Thyroid gland (tissue), 4 donors: ENCODE data around the gene TMEM11. TPM values are rescaled to one million over a fixed set of nuclear protein-coding genes. Genes with fewer than 3 reads are reported as not detected.

Source experiments
- DNase-seq, 2 donors: peaks; one replicate each; pipeline ENCODE4 v3.0.0-alpha.2; 2019
- H3K27ac ChIP-seq, 3 donors: fragments of 200-600 bp; sonication (generic); 1 replicate in 2 of 3; 2 replicates in 1 of 3; pipeline ENCODE4 v1.5.1; 2016 to 2019; ENCODE audit warnings: mild to moderate bottlenecking in 1 of 3, moderate library complexity in 1 of 3
- H3K27me3 ChIP-seq: fragments of 200-600 bp; sonication (generic); one replicate; pipeline ENCODE4 v1.5.1; 2019
- H3K36me3 ChIP-seq, 2 donors: fragments of 200-600 bp; sonication (generic); one replicate each; pipeline ENCODE4 v1.5.1; 2016 to 2019
- H3K4me1 ChIP-seq, 2 donors: fragments of 200-600 bp; sonication (generic); one replicate each; pipeline ENCODE4 v1.5.1; 2017 to 2019
- H3K4me3 ChIP-seq, 3 donors: fragments of 200-600 bp; sonication (generic); replicated peaks in 1 of 3; 1 replicate in 2 of 3; 2 replicates in 1 of 3; pipeline ENCODE4 v1.5.1; 2016; ENCODE audit warnings: mild to moderate bottlenecking in 1 of 3
- H3K9me3 ChIP-seq: fragments of 200-600 bp; sonication (generic); one replicate; pipeline ENCODE4 v1.5.1; 2017
- CTCF ChIP-seq, 6 experiments: fragments of 200-600 bp in 3 of 6; fragments of 450-650 bp in 3 of 6; sonication (generic) in 3 of 6; IDR thresholded peaks; one replicate each; pipeline ENCODE4 v1.5.1; 2016 to 2019; ENCODE audit warnings: antibody characterized with exemption in 6 of 6, mild to moderate bottlenecking in 2 of 6, inconsistent platforms in 1 of 6, moderate library complexity in 1 of 6
- POLR2A ChIP-seq, 2 donors: fragments of 450-650 bp; IDR thresholded peaks; one replicate each; pipeline ENCODE4 v1.6.1; 2017; ENCODE audit warnings: antibody characterized with exemption in 2 of 2, mild to moderate bottlenecking in 2 of 2, moderate library complexity in 1 of 2
- WGBS, 2 donors: methylation state at CpG; one replicate each; pipeline ENCODE4 v1.1.5; 2017; 5-methylcytosine and 5-hydroxymethylcytosine counted together
- intact Hi-C: fragments of 100-400 bp; cut with DNase I; formaldehyde crosslinking; loops from one replicate; pipeline ENCODE4 v1.15.1; 2023
- total RNA-seq, 4 donors: library from RNA; depleted of rRNA; stranded (reverse); fragments of >200 nt; gene quantifications; one replicate each; pipeline ENCODE4 v1.2.3, GENCODE V29; 2016

TMEM11 gene
- total RNA-seq, 4 donors from 2014 or later: 20.7 to 35.7 (median 24.7) TPM

GRCh38 chr17:21167303-21167702 is 46.7 kb downstream of the TMEM11 start:
- H3K4me3 ChIP-seq: no peak overlapping the region
- DNase-seq: no peak
- intact Hi-C loops: no loop called here
- no peaks in the 10 kb centered on the region for H3K9me3 ChIP-seq
- no peaks in the 10 kb centered on the region for H3K36me3 ChIP-seq
- H3K27ac ChIP-seq: peak overlapping the region in 1 of 3 donors; percentile 24
- peaks cover 0 to 15% of the 10 kb centered on the region in 2 donors for H3K4me1 ChIP-seq
- TF ChIP-seq POLR2A (IDR thresholded peaks at IDR 0.05) (no peak), CTCF (IDR thresholded peaks at IDR 0.05) (no peak)
- 88% methylated on average over 5 of the region's 5 CpGs for WGBS, 2 donors
- no peaks in the 10 kb centered on the region for H3K27me3 ChIP-seq

- intact Hi-C loops: no loop called here
- WGBS, 2 donors: 72 to 78% methylated on average over 5 of the region's 5 CpGs
- peaks cover 0 to 15% of the 10 kb centered on the region in 2 donors for H3K4me1 ChIP-seq
- H3K27me3 ChIP-seq: no peaks in the 10 kb centered on the region
- H3K36me3 ChIP-seq: no peaks in the 10 kb centered on the region
- no peaks in the 10 kb centered on the region for H3K9me3 ChIP-seq
- peak overlapping the region in 1 of 3 donors; percentile 29 for H3K27ac ChIP-seq
- TF ChIP-seq POLR2A (IDR thresholded peaks at IDR 0.05) (no peak), CTCF (IDR thresholded peaks at IDR 0.05) (no peak)
- H3K4me3 ChIP-seq: no peak overlapping the region
- DNase-seq: no peak
These were observed 47.3 kb downstream of the TMEM11 start for GRCh38 chr17:21166595-21167210.

- TF ChIP-seq CTCF (IDR thresholded peaks at IDR 0.05) (no peak), POLR2A (IDR thresholded peaks at IDR 0.05) (no peak)
- no peaks in the 10 kb centered on the region for H3K27me3 ChIP-seq
- no peak for DNase-seq
- peaks cover 0 to 13% of the 10 kb centered on the region in 2 donors for H3K4me1 ChIP-seq
- no peaks in the 10 kb centered on the region for H3K36me3 ChIP-seq
- no peak overlapping the region for H3K4me3 ChIP-seq
- intact Hi-C loops: no loop called here
- 82 to 87% methylated on average over 11 of the region's 11 CpGs for WGBS, 2 donors
- peak overlapping the region in 1 of 3 donors; percentile 29 for H3K27ac ChIP-seq
- H3K9me3 ChIP-seq: no peaks in the 10 kb centered on the region
These were observed 47.9 kb downstream of the TMEM11 start for GRCh38 chr17:21165922-21166594.

GRCh38 chr17:21164620-21165019 is 49.3 kb downstream of the TMEM11 start:
- H3K4me1 ChIP-seq: peaks cover 0 to 12% of the 10 kb centered on the region in 2 donors
- no peaks in the 10 kb centered on the region for H3K27me3 ChIP-seq
- no peaks in the 10 kb centered on the region for H3K36me3 ChIP-seq
- no peak overlapping the region for H3K27ac ChIP-seq
- intact Hi-C loops: no loop called here
- DNase-seq: no peak
- H3K9me3 ChIP-seq: no peaks in the 10 kb centered on the region
- TF ChIP-seq CTCF (IDR thresholded peaks at IDR 0.05) (no peak), POLR2A (IDR thresholded peaks at IDR 0.05) (no peak)
- 52 to 69% methylated on average over 5 of the region's 5 CpGs for WGBS, 2 donors
- H3K4me3 ChIP-seq: no peak overlapping the region

- Histone ChIP-seq H3K36me3 (no peaks in the 10 kb centered on the region), H3K27ac (no peak overlapping the region), H3K9me3 (no peaks in the 10 kb centered on the region), H3K4me1 (peaks cover 0 to 12% of the 10 kb centered on the region in 2 donors), H3K27me3 (no peaks in the 10 kb centered on the region), H3K4me3 (no peak overlapping the region)
- TF ChIP-seq POLR2A (IDR thresholded peaks at IDR 0.05) (no peak), CTCF (IDR thresholded peaks at IDR 0.05) (no peak)
- DNase-seq: no peak
- intact Hi-C loops: no loop called here
- WGBS, 2 donors: 87 to 90% methylated on average over 6 of the region's 6 CpGs
These were observed 49.7 kb downstream of the TMEM11 start for GRCh38 chr17:21164216-21164615.
